GM21526 (cell line): Measurements from ENCODE around the gene BTBD1.

Source experiments
- ATAC-seq: cut with Tn5 transposase; IDR thresholded peaks from one replicate; pipeline ENCODE4 v1.9.1; 2021; ENCODE audit warnings: moderate library complexity; ENCODE audit not compliant: unreplicated experiment, low FRiP score

Gene BTBD1

GRCh38 chr15:83066734-83067637 is at the start of gene BTBD1:
BTBD1 (minus strand) TSS chr15:83067252; CDS start chr15:83067151, 101 bp downstream.
- peak; percentile 77 for ATAC-seq

- ATAC-seq: peak; percentile 70
Observed at GRCh38 chr15:83115831-83116565, 48.9 kb upstream of the BTBD1 start.

GRCh38 chr15:83115410-83115809 is 48.4 kb upstream of the BTBD1 start:
- no peak for ATAC-seq

GRCh38 chr15:83114856-83115255 is 47.8 kb upstream of the BTBD1 start:
- no peak for ATAC-seq

GRCh38 chr15:83113881-83114674 is 47.0 kb upstream of the BTBD1 start:
- ATAC-seq: no peak

GRCh38 chr15:83112956-83113299 is 45.9 kb upstream of the BTBD1 start:
- no peak for ATAC-seq

GRCh38 chr15:83112233-83112955 is 45.3 kb upstream of the BTBD1 start:
- ATAC-seq: no peak

- no peak for ATAC-seq
Observed at GRCh38 chr15:83111149-83111548, 44.1 kb upstream of the BTBD1 start.

GRCh38 chr15:83110381-83110780 is 43.3 kb upstream of the BTBD1 start:
- no peak for ATAC-seq

GRCh38 chr15:83109532-83109931 is 42.5 kb upstream of the BTBD1 start:
- ATAC-seq: no peak

GRCh38 chr15:83108266-83109219 is 41.5 kb upstream of the BTBD1 start:
- peak; percentile 64 for ATAC-seq

GRCh38 chr15:83107841-83108181 is 40.8 kb upstream of the BTBD1 start:
- ATAC-seq: no peak

GRCh38 chr15:83106994-83107840 is 40.2 kb upstream of the BTBD1 start, which contains the start of gene TM6SF1:
TM6SF1 (plus strand) TSS chr15:83107645; CDS start chr15:83107681, 36 bp downstream.
- ATAC-seq: no peak

- ATAC-seq: no peak
Observed at GRCh38 chr15:83105440-83105839, 38.4 kb upstream of the BTBD1 start.

- ATAC-seq: no peak
Observed at GRCh38 chr15:83104141-83104540, 37.1 kb upstream of the BTBD1 start.

GRCh38 chr15:83102346-83102745 is 35.3 kb upstream of the BTBD1 start:
- no peak for ATAC-seq

GRCh38 chr15:83100097-83100646 is 33.1 kb upstream of the BTBD1 start:
- no peak for ATAC-seq

- ATAC-seq: no peak
Observed at GRCh38 chr15:83099290-83099689, 32.2 kb upstream of the BTBD1 start.
